GM12878 (cell line): Measurements from ENCODE around the gene GP9. TPM values are rescaled to one million over a fixed set of nuclear protein-coding genes. Genes with fewer than 3 reads are reported as not detected.
A peak's percentile ranks its signal among the peaks of the same experiment; 100 is the strongest.

Source experiments
- ATAC-seq: fragments of 200-7000 bp; cut with Tn5 transposase; 3 replicates; pipeline ENCODE4 v1.9.1; 2020; ENCODE audit warnings: mild to moderate bottlenecking, moderate library complexity
- BruUV-seq: library from RNA; stranded (reverse); fragments of 400-500 nt; replicated peaks from 2 replicates; lab custom pipeline; 2021; lab: Mats Ljungman, UMichigan
- CTCF ChIA-PET: fragments of 300-600 bp; sonication (Branson Sonifier 250); formaldehyde crosslinking; extraction: SDS; loops from one replicate; lab custom pipeline; 2021; ENCODE audit warnings: inconsistent platforms; lab: Yijun Ruan, JAX
- POLR2A ChIA-PET: fragments of 350-600 bp; formaldehyde crosslinking; extraction: SDS; loops from one replicate; lab custom pipeline; 2021; ENCODE audit warnings: inconsistent platforms; lab: Charles Lee
- RAD21 ChIA-PET: fragments of 300-600 bp; sonication (Branson Sonifier 250); formaldehyde crosslinking; loops from one replicate; lab custom pipeline; 2023; ENCODE audit warnings: antibody characterized with exemption; ENCODE audit not compliant: unreplicated experiment; lab: Charles Lee
- SMC1A ChIA-PET: fragments of 300-600 bp; sonication (Branson Sonifier 250); formaldehyde crosslinking; loops from one replicate; lab custom pipeline; 2023; ENCODE audit not compliant: unreplicated experiment, uncharacterized antibody; lab: Charles Lee
- DNase-seq: peaks from one replicate; pipeline ENCODE4 v3.0.0-alpha.2; 2011; ENCODE audit warnings: low read depth, low spot score
- FAIRE-seq: peaks from 3 replicates; lab custom pipeline; 2011; peaks lifted over from hg19 to GRCh38; lab: Jason Lieb, UNC
- H2AFZ ChIP-seq: 2 replicates; pipeline ENCODE4 v1.6.0; 2011; ENCODE audit warnings: low read depth, low read length, control low read depth; ENCODE audit not compliant: control insufficient read depth
- H3K27ac ChIP-seq: 2 replicates; pipeline ENCODE4 v1.5.1; 2011; ENCODE audit warnings: control low read depth; ENCODE audit not compliant: control insufficient read depth, insufficient read depth
- H3K27me3 ChIP-seq, 2 experiments: replicated peaks in 1 of 2; 2 replicates each; pipeline versions ENCODE4 v1.6.0 to v1.6.1; 2011; ENCODE audit warnings: low read length in 1 of 2; ENCODE audit not compliant: control insufficient read depth in 2 of 2, insufficient read depth in 2 of 2
- H3K36me3 ChIP-seq, 2 experiments: 2 replicates each; pipeline ENCODE4 v1.5.1; 2011; ENCODE audit warnings: low read length in 1 of 2; ENCODE audit not compliant: control insufficient read depth in 2 of 2, insufficient read depth in 2 of 2
- H3K4me1 ChIP-seq: 2 replicates; pipeline ENCODE4 v1.6.1; 2011; ENCODE audit warnings: mild to moderate bottlenecking, low read length, moderate library complexity, mixed read lengths; ENCODE audit not compliant: control insufficient read depth, insufficient read depth
- H3K4me2 ChIP-seq: 2 replicates; pipeline ENCODE4 v1.6.0; 2011; ENCODE audit warnings: control low read depth; ENCODE audit not compliant: control insufficient read depth, insufficient read depth
- H3K4me3 ChIP-seq: fragments of 200-600 bp; sonication (generic); 2 replicates; pipeline ENCODE4 v1.5.1; 2016
- H3K79me2 ChIP-seq: 2 replicates; pipeline ENCODE4 v1.6.0; 2011; ENCODE audit warnings: low read length; ENCODE audit not compliant: control insufficient read depth, insufficient read depth
- H3K9ac ChIP-seq: 2 replicates; pipeline ENCODE4 v1.8.0; 2011; ENCODE audit warnings: low read length, control low read depth, mixed read lengths; ENCODE audit not compliant: control insufficient read depth, insufficient read depth
- H3K9me3 ChIP-seq: replicated peaks from 3 replicates; pipeline ENCODE4 v1.5.1; 2011; ENCODE audit warnings: mild to moderate bottlenecking, low read length; ENCODE audit not compliant: control insufficient read depth, insufficient read depth
- H4K20me1 ChIP-seq: 2 replicates; pipeline ENCODE4 v1.6.0; 2011; ENCODE audit not compliant: control insufficient read depth, insufficient read depth
- CEBPZ ChIP-seq: fragments of 150-350 bp; IDR thresholded peaks from 2 replicates; pipeline ENCODE4 v1.6.1; 2016; ENCODE audit warnings: low read depth, low read length
- E2F4 ChIP-seq: IDR thresholded peaks from 2 replicates; pipeline ENCODE4 v1.6.1; 2012; ENCODE audit warnings: low read depth, low read length, improper control_type of control experiment
- LARP7 ChIP-seq: fragments of 450-650 bp; IDR thresholded peaks from 2 replicates; pipeline ENCODE4 v1.6.1; 2017; ENCODE audit warnings: mild to moderate bottlenecking
- NRF1 ChIP-seq: conservative IDR thresholded peaks from 2 replicates; pipeline ENCODE4 v1.6.1; 2011; ENCODE audit warnings: mild to moderate bottlenecking, low read depth, low read length, improper control_type of control experiment
- RFX5 ChIP-seq: IDR thresholded peaks from 2 replicates; pipeline ENCODE4 v1.6.1; 2011; ENCODE audit warnings: low read depth, low read length, improper control_type of control experiment
- WRNIP1 ChIP-seq: IDR thresholded peaks from 2 replicates; pipeline ENCODE4 v1.6.1; 2011; ENCODE audit warnings: low read depth, low read length, improper control_type of control experiment, borderline replicate concordance
- WGBS: methylation state at CpG from one replicate; pipeline ENCODE4 v1.1.6; 2016; ENCODE audit warnings: low lambda C conversion rate; ENCODE audit not compliant: insufficient replicate concordance, insufficient coverage; ENCODE audit errors: missing lambda C conversion rate; 5-methylcytosine and 5-hydroxymethylcytosine counted together
- in situ Hi-C: fragments of 300-500 bp; cut with MboI; formaldehyde crosslinking; loops from 9 replicates; pipeline ENCODE4 v1.14.3; 2018; ENCODE audit warnings: mixed read lengths
- intact Hi-C: fragments of 100-400 bp; cut with micrococcal nuclease; formaldehyde crosslinking; loops from one replicate; pipeline ENCODE4 v1.14.2; 2022; ENCODE audit not compliant: unreplicated experiment
- polyA plus RNA-seq, 11 experiments: library from polyadenylated mRNA; depleted of rRNA in 4 of 11; unstranded in 6 of 11; stranded (reverse) in 5 of 11; fragments of >200 nt; fragmentation: Nextera tagmentation in 4 of 11; fragmentation: Illumina TruSeq in 1 of 11; extraction: Ambion mirVana in 4 of 11; extraction: Trizol in 1 of 11; gene quantifications; 1 replicate in 1 of 11; 2 replicates in 10 of 11; pipeline versions ENCODE4 v1.2.1 to v1.2.3, GENCODE V29; 2011 to 2016; ENCODE audit warnings: inconsistent platforms in 2 of 11, missing spikeins in 2 of 11, low read depth in 1 of 11
- total RNA-seq, 4 experiments: library from RNA; depleted of rRNA in 3 of 4; stranded (reverse); fragments of >200 nt in 3 of 4; fragmentation: Illumina TruSeq in 1 of 4; extraction: Trizol in 1 of 4; gene quantifications; 2 replicates each; pipeline versions ENCODE4 v1.2.1 to v1.2.3, GENCODE V29; 2013 to 2021

GP9 gene
- total and polyA plus RNA-seq, 10 of the 15 experiments (the other 5 are each of a cell fraction or from before 2014, with no cell fraction given), result 0.15 TPM; not detected in 9

- POLR2A ChIA-PET, result interaction anchor here (0.6 to 2.2 kb wide), 4 partner anchors 11 to 124 kb away, joined by 3 to 10 read pairs (median 4); no protein-coding TSS in a partner anchor
- H3K4me2 ChIP-seq, result peak overlapping the region; percentile 98
- no peaks in the 10 kb centered on the region for H3K79me2 ChIP-seq
- H3K9me3 ChIP-seq, result no peaks in the 10 kb centered on the region; the same call in 2 of the 3 replicates
- ATAC-seq (no peak), DNase-seq (no peak), FAIRE-seq (no peak)
- H3K36me3 ChIP-seq, result no peaks in the 10 kb centered on the region
- intact Hi-C loops, result no loop called here
- H4K20me1 ChIP-seq, result no peaks in the 10 kb centered on the region
- H3K4me1 ChIP-seq, result peaks cover 5% of the 10 kb centered on the region
- 0 out of 2 replicates have a peak overlapping the region, but pooled peaks have one; percentile 44 for H3K9ac ChIP-seq
- no peaks in the 10 kb centered on the region for H3K27me3 ChIP-seq
- 77% methylated on average over 15 of the region's 15 CpGs for WGBS
- SMC1A ChIA-PET, result interaction anchor here (0.6 to 1.7 kb wide), 3 partner anchors 25 to 220 kb away, joined by 3 to 8 read pairs (median 3); no protein-coding TSS in a partner anchor
- peak overlapping the region; percentile 75 for H2AFZ ChIP-seq
- RAD21 ChIA-PET, result no interaction called here
- no peak overlapping the region for H3K27ac ChIP-seq
- no TSS peak for BruUV-seq
- CTCF ChIA-PET, result interaction anchor here (0.8 to 3.5 kb wide), 11 partner anchors 8 to 289 kb away, joined by 3 to 39 read pairs (median 4); partner anchors contain the start of gene CFAP92
- TF ChIP-seq CEBPZ, result no peak
- TF ChIP-seq LARP7, result peak; percentile 4; the same call in 1 of the 2 replicates
- TF ChIP-seq RFX5, result no peak
- no peak for TF ChIP-seq WRNIP1
- TF ChIP-seq E2F4, result no peak
- no peak for TF ChIP-seq NRF1
- in situ Hi-C loops, result no loop called here
- peak overlapping the region; percentile 74 for H3K4me3 ChIP-seq
These were observed 33.1 kb upstream of the GP9 start for GRCh38 chr3:129027544-129027880.
